ENCODE measurements around the gene FAXC. TPM values are rescaled to one million over a fixed set of nuclear protein-coding genes. Genes with fewer than 3 reads are reported as not detected.

FAXC gene
- total RNA-seq, 1 donor from 2014 or later, result 2.2 TPM

GRCh38 chr6:99252421-99252820, 97.1 kb downstream of the FAXC start:
- Mint-ChIP-seq H3K4me1 (ENCODE audit: unreplicated experiment) (no peaks in the 10 kb centered on the region), H3K9me3 (ENCODE audit: unreplicated experiment) (no peaks in the 10 kb centered on the region), H3K27ac (ENCODE audit: unreplicated experiment) (no peak overlapping the region), H3K36me3 (ENCODE audit: low read depth, unreplicated experiment) (no peaks in the 10 kb centered on the region), H3K27me3 (ENCODE audit: unreplicated experiment) (peaks cover 7% of the 10 kb centered on the region), H3K4me3 (ENCODE audit: unreplicated experiment) (no peak overlapping the region)
- no peak for DNase-seq (ENCODE audit: low spot score)
- no peak for TF ChIP-seq CTCF (IDR thresholded peaks at IDR 0.05; ENCODE audit: unreplicated experiment)

- Mint-ChIP-seq H3K4me1 (ENCODE audit: unreplicated experiment) (no peaks in the 10 kb centered on the region), H3K4me3 (ENCODE audit: unreplicated experiment) (no peak overlapping the region), H3K27ac (ENCODE audit: unreplicated experiment) (no peak overlapping the region), H3K9me3 (ENCODE audit: unreplicated experiment) (no peaks in the 10 kb centered on the region), H3K27me3 (ENCODE audit: unreplicated experiment) (peaks cover 6% of the 10 kb centered on the region), H3K36me3 (ENCODE audit: low read depth, unreplicated experiment) (no peaks in the 10 kb centered on the region)
- TF ChIP-seq CTCF (IDR thresholded peaks at IDR 0.05; ENCODE audit: unreplicated experiment), result no peak
- DNase-seq (ENCODE audit: low spot score), result no peak
Observed at GRCh38 chr6:99250476-99250875, 99.0 kb downstream of the FAXC start.

- Mint-ChIP-seq H3K4me1 (ENCODE audit: unreplicated experiment) (peaks cover 2% of the 10 kb centered on the region), H3K9me3 (ENCODE audit: unreplicated experiment) (no peaks in the 10 kb centered on the region), H3K4me3 (ENCODE audit: unreplicated experiment) (no peak overlapping the region), H3K27ac (ENCODE audit: unreplicated experiment) (no peak overlapping the region), H3K27me3 (ENCODE audit: unreplicated experiment) (no peaks in the 10 kb centered on the region), H3K36me3 (ENCODE audit: low read depth, unreplicated experiment) (no peaks in the 10 kb centered on the region)
- TF ChIP-seq CTCF (IDR thresholded peaks at IDR 0.05; ENCODE audit: unreplicated experiment), result no peak
- DNase-seq (ENCODE audit: low spot score), result no peak
Observed at GRCh38 chr6:99246602-99247001, 102.9 kb downstream of the FAXC start.

- no peaks in the 10 kb centered on the region for H3K9me3 Mint-ChIP-seq (ENCODE audit: unreplicated experiment)
- no peak overlapping the region for H3K4me3 Mint-ChIP-seq (ENCODE audit: unreplicated experiment)
- TF ChIP-seq CTCF (IDR thresholded peaks at IDR 0.05; ENCODE audit: unreplicated experiment), result peak; percentile 42
- peak; percentile 42 for DNase-seq (ENCODE audit: low spot score)
- peaks cover 2% of the 10 kb centered on the region for H3K4me1 Mint-ChIP-seq (ENCODE audit: unreplicated experiment)
- no peak overlapping the region for H3K27ac Mint-ChIP-seq (ENCODE audit: unreplicated experiment)
- H3K27me3 Mint-ChIP-seq (ENCODE audit: unreplicated experiment), result no peaks in the 10 kb centered on the region
- no peaks in the 10 kb centered on the region for H3K36me3 Mint-ChIP-seq (ENCODE audit: low read depth, unreplicated experiment)
Observed at GRCh38 chr6:99241905-99242534, 107.5 kb downstream of the FAXC start.

GRCh38 chr6:99236010-99236409, 113.5 kb downstream of the FAXC start:
- H3K36me3 Mint-ChIP-seq (ENCODE audit: low read depth, unreplicated experiment), result no peaks in the 10 kb centered on the region
- no peaks in the 10 kb centered on the region for H3K9me3 Mint-ChIP-seq (ENCODE audit: unreplicated experiment)
- no peak for TF ChIP-seq CTCF (IDR thresholded peaks at IDR 0.05; ENCODE audit: unreplicated experiment)
- H3K27me3 Mint-ChIP-seq (ENCODE audit: unreplicated experiment), result no peaks in the 10 kb centered on the region
- no peaks in the 10 kb centered on the region for H3K4me1 Mint-ChIP-seq (ENCODE audit: unreplicated experiment)
- no peak overlapping the region for H3K27ac Mint-ChIP-seq (ENCODE audit: unreplicated experiment)
- no peak overlapping the region for H3K4me3 Mint-ChIP-seq (ENCODE audit: unreplicated experiment)
- DNase-seq (ENCODE audit: low spot score), result no peak
